ENCODE results near the gene PHF19.

Gene PHF19

GRCh38 chr9:120852240-120853010 lies 24.6 kb downstream of the PHF19 start:
- DNase-seq = no peak

GRCh38 chr9:120851449-120851848 lies 25.5 kb downstream of the PHF19 start:
- DNase-seq = no peak

- no peak for DNase-seq
Measured at GRCh38 chr9:120850315-120850714, 26.7 kb downstream of the PHF19 start.

- no peak for DNase-seq
Measured at GRCh38 chr9:120846906-120847305, 30.1 kb downstream of the PHF19 start.

GRCh38 chr9:120846251-120846889 lies 30.6 kb downstream of the PHF19 start:
- DNase-seq = no peak

GRCh38 chr9:120845255-120845654 lies 31.7 kb downstream of the PHF19 start:
- DNase-seq = no peak

- DNase-seq = peak; percentile 86
Measured at GRCh38 chr9:120842685-120843485, 34.1 kb downstream of the PHF19 start, which contains the start of gene PSMD5. TSS of gene PSMD5 (minus strand) at chr9:120842922. CDS start at chr9:120842909, 13 bp downstream.

GRCh38 chr9:120841930-120842684 lies 34.9 kb downstream of the PHF19 start:
- DNase-seq = no peak

GRCh38 chr9:120839146-120839545 lies 37.8 kb downstream of the PHF19 start:
- DNase-seq = no peak

- DNase-seq = no peak
Measured at GRCh38 chr9:120837921-120838320, 39.1 kb downstream of the PHF19 start.

GRCh38 chr9:120833325-120833724 lies 43.7 kb downstream of the PHF19 start:
- DNase-seq = no peak

- DNase-seq = no peak
Measured at GRCh38 chr9:120832807-120833206, 44.2 kb downstream of the PHF19 start.

GRCh38 chr9:120830865-120831264 lies 46.1 kb downstream of the PHF19 start:
- no peak for DNase-seq

GRCh38 chr9:120830151-120830550 lies 46.8 kb downstream of the PHF19 start:
- no peak for DNase-seq

- no peak for DNase-seq
Measured at GRCh38 chr9:120829650-120830049, 47.3 kb downstream of the PHF19 start.

GRCh38 chr9:120820095-120820494 lies 56.9 kb downstream of the PHF19 start:
- DNase-seq = no peak

GRCh38 chr9:120818595-120818994 lies 58.4 kb downstream of the PHF19 start:
- DNase-seq = no peak

GRCh38 chr9:120815075-120815474 lies 61.9 kb downstream of the PHF19 start:
- DNase-seq = no peak

GRCh38 chr9:120808931-120809330 lies 68.1 kb downstream of the PHF19 start:
- DNase-seq = no peak

GRCh38 chr9:120807607-120808379 lies 69.2 kb downstream of the PHF19 start:
- DNase-seq = no peak
